Stimulated activated naive CD4-positive, alpha-beta T cell (primary cell): ENCODE data around the gene NEK6.

ENCODE experiments used
- DNase-seq, 6 experiments: peaks; one replicate each; lab custom pipeline; 2025; lab: John Stamatoyannopoulos, UW

The NEK6 gene

DNA sequence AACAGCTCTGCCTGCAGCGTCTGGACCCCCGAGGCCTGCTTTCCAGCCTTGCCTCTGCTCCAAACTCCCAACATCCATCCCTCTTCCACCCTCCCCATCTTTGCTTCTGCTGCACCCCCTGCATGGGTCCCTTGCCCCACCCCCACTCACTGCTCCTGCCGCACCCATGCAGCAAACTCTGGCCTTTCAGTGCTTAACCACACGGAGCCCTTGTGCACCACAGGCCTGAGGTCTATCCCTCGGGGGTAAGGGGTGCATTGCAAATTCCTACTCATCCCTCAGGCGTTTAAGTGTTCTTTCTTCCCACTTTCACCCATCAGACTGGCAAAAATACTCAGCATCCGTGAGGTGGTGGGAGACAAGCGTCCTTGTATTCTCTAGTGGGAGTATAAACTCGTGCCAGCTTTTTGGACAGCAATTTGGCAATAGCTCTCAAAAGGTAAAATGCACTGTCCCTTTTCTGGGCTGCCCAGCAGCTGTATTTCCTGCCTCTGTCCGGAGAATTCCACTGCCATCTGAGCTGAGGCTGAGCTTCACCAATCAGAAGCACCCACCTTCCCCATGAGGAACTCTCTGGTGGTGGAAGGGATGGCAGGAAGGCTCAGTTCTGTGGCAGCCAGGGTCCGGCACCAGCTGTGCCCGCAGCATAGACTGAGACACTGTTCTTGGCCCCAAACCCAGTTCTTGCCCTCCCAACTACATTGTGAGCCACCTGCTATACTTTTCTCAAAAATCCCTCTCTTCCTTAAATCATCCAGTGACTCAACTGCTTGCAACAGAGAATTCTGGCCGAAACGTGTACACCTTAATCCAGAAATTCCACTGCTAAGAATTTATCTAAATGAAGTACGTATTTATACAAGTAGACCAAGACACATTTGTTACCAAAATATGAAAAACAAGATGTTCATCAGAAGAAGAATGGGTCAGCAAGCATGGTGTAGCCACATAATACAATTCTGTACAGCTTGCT, 142.5 kb downstream of the NEK6 start:
- DNase-seq: no peak
